Progenitor cell of endocrine pancreas (in vitro differentiated cells): ENCODE results near the gene M6PR. TPM values are rescaled to one million over a fixed set of nuclear protein-coding genes. Genes with fewer than 3 reads are reported as not detected.
"Not testable (repeated sequence)": the region's sequence is repeated elsewhere in the genome, so short reads cannot be mapped to it uniquely, and the experiment has no call there.

ENCODE experiments used
- DNase-seq: peaks from one replicate; pipeline ENCODE4 v3.0.0; 2021; ENCODE audit warnings: low spot score; ENCODE audit not compliant: unreplicated experiment
- H3K27ac Mint-ChIP-seq: 2 replicates; pipeline ENCODE4 v1.8.0; 2021; ENCODE audit warnings: mild to moderate bottlenecking, moderate library complexity, mixed read lengths
- H3K27me3 Mint-ChIP-seq: 2 replicates; pipeline ENCODE4 v1.8.0; 2021; ENCODE audit warnings: mixed read lengths
- H3K36me3 Mint-ChIP-seq: 2 replicates; pipeline ENCODE4 v1.8.0; 2022; ENCODE audit warnings: mixed read lengths; ENCODE audit not compliant: insufficient read depth
- H3K4me1 Mint-ChIP-seq: 2 replicates; pipeline ENCODE4 v1.8.0; 2021; ENCODE audit warnings: low read depth, mixed read lengths
- H3K4me3 Mint-ChIP-seq: 2 replicates; pipeline ENCODE4 v1.8.0; 2021; ENCODE audit warnings: low read depth, mild to moderate bottlenecking, moderate library complexity, mixed read lengths
- H3K9me3 Mint-ChIP-seq: 2 replicates; pipeline ENCODE4 v1.8.0; 2021; ENCODE audit warnings: low read depth, mixed read lengths
- CTCF ChIP-seq: fragments of 200-600 bp; sonication (generic); IDR thresholded peaks from one replicate; pipeline ENCODE4 v1.5.0; 2021; ENCODE audit warnings: antibody characterized with exemption, mild to moderate bottlenecking; ENCODE audit not compliant: unreplicated experiment
- total RNA-seq: library from RNA; stranded (reverse); gene quantifications from 2 replicates; pipeline ENCODE4 v1.2.1, GENCODE V29; 2021

Gene M6PR
- total RNA-seq, 1 donor from 2014 or later: 189 TPM

GRCh38 chr12:8946733-8947132, 2.7 kb downstream of the M6PR start:
- TF ChIP-seq CTCF: no peak
- no peak overlapping the region for H3K27ac Mint-ChIP-seq
- H3K4me3 Mint-ChIP-seq: no peak overlapping the region
- no peaks in the 10 kb centered on the region for H3K27me3 Mint-ChIP-seq
- no peak for DNase-seq
- no peaks in the 10 kb centered on the region for H3K9me3 Mint-ChIP-seq
- H3K4me1 Mint-ChIP-seq: peaks cover 19% of the 10 kb centered on the region
- H3K36me3 Mint-ChIP-seq: peaks cover 15% of the 10 kb centered on the region

DNA sequence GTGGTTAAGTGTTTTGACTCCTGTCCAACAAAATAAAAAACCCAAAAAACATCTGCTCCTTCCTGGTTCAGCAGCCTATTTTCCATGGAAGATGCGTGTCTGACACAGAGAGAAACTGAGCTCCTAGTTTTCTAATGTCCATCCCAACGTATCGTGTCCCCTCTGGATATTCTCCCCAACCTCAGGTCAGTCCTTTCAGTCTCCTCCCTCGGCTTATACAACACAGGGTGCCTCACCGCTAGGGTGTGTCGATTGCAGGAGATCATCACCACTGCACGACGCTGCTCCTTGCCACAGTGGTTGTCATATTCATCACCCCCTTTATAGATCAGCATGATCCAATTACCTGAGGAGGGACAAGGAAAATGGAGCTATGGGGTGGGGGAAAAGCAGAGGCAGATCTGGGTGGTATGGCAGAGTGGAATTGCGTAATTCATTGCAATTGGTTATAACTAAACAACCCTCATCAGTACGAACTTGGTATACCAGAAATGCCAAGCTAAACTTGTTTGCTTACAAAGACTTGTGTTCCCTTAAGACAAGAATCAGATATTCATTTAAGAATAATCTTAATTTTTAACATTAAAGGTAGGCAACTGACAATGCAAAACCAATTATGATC, 5.8 kb downstream of the M6PR start:
- H3K4me1 Mint-ChIP-seq: peaks cover 13% of the 10 kb centered on the region
- no peak for DNase-seq
- no peak overlapping the region for H3K4me3 Mint-ChIP-seq
- no peaks in the 10 kb centered on the region for H3K9me3 Mint-ChIP-seq
- H3K27ac Mint-ChIP-seq: no peak overlapping the region
- H3K36me3 Mint-ChIP-seq: peaks cover 21% of the 10 kb centered on the region
- H3K27me3 Mint-ChIP-seq: no peaks in the 10 kb centered on the region
- no peak for TF ChIP-seq CTCF

DNA sequence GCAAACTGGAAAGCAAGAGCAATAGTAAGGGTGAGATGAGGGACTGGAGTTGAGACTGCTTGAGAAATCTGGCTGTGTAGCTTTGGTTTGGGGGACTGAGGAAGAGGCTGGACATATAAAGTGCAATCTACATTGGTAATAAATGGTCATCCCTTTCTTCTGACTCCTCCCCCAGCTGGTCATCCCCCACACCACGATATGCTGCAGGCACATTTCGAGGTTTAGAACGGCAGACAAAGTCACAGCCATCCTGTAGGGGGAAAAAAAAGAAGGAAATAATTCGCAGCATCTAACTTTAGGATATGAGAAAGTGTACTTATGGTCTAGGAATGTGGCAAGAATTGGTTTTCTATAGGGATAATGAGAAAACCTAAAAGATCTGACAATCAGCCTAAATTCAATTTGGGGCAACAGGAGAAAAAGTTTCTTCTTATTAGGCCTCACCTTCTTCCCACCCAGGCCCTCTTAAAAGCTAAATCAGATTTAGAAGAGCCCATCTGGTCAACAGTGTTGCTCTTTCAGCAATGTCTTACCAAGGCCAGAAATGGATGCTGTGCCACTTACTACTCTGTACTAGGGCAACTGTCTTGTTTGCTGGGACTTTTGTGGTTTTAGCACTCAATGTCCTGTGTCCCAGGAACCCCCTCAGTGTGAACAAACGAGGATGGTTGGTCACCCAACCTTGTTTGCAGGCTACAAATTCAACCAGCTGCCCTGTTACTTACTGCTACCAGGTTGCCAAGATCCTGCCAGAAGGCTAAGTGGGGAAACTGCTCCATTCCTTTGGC, 7.6 kb downstream of the M6PR start:
- Mint-ChIP-seq H3K36me3 (peaks cover 25% of the 10 kb centered on the region), H3K27me3 (no peaks in the 10 kb centered on the region), H3K4me1 (peaks cover 3% of the 10 kb centered on the region), H3K27ac (no peak overlapping the region), H3K4me3 (no peak overlapping the region), H3K9me3 (no peaks in the 10 kb centered on the region)
- no peak for TF ChIP-seq CTCF
- no peak for DNase-seq

DNA sequence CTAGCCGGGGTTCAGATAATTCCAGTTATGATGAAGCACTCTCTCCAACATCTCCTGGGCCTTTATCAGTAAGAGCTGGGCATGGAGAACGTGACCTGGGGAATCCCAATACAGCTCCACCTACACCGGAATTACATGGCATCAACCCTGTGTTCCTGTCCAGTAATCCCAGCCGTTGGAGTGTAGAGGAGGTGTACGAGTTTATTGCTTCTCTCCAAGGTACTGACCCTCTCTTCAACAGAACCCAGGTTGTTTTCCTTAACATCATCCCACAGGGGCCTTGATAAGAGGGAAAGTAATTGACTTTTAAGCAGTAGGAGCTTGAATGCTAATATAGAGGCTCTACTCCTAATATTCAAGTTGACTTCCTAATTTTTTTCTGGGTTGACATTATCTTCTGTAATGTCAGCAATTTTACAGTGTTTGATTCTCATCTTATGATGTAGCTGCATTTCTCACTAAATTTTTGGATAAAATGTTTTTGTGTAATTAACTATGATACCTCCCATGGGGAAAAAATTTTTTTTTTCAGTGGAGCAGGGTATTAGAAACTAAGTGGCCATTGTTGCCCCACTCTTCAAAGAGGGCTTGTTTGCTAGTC, 11.5 kb downstream of the M6PR start:
- H3K36me3 Mint-ChIP-seq: peaks cover 38% of the 10 kb centered on the region

DNA sequence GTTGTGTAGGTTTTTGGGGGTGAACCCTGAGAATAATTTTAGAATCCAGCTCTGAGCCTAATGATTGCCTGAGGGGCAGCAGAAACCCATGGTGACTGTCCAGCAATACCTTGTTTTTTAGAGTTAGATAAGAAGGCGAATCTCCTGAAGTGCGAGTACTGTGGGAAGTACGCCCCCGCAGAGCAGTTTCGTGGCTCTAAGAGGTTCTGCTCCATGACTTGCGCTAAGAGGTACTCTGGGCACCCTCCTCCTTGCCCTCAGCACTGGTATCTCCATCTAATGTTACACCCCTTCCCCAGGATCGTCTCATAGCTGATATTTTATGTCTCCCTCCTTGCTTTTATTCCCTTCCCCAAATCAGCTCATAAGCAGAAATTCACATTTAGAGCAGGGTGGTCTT, 12.7 kb downstream of the M6PR start:
- H3K9me3 Mint-ChIP-seq: no peaks in the 10 kb centered on the region
- no peaks in the 10 kb centered on the region for H3K4me1 Mint-ChIP-seq
- DNase-seq: no peak
- no peaks in the 10 kb centered on the region for H3K27me3 Mint-ChIP-seq
- no peak for TF ChIP-seq CTCF
- H3K27ac Mint-ChIP-seq: no peak overlapping the region
- peaks cover 39% of the 10 kb centered on the region for H3K36me3 Mint-ChIP-seq
- H3K4me3 Mint-ChIP-seq: no peak overlapping the region

More for the DNA sequence above, 11.5 kb downstream of the M6PR start:
- not testable (repeated sequence) for H3K4me1 Mint-ChIP-seq, DNase-seq, H3K27ac Mint-ChIP-seq, H3K9me3 Mint-ChIP-seq, H3K27me3 Mint-ChIP-seq, H3K4me3 Mint-ChIP-seq

DNA sequence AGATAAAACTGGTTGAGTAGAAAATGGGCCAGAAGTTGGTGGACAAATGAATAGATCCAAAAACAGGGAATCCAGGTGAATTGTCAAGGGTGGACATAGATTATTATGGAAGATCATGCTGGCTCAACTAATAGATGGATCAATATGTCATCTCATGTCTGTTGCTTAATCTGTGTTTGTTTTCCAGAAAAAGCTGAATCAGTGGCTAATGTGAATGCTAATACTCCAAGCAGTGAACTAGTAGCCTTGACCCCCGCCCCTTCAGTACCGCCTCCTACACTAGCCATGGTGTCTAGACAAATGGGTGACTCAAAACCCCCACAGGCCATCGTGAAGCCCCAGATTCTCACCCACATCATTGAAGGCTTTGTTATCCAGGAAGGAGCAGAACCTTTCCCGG, 15.4 kb downstream of the M6PR start:
- not testable (repeated sequence) for H3K27ac Mint-ChIP-seq, DNase-seq, H3K4me3 Mint-ChIP-seq, H3K27me3 Mint-ChIP-seq, H3K9me3 Mint-ChIP-seq, H3K4me1 Mint-ChIP-seq
- H3K36me3 Mint-ChIP-seq: peaks cover 35% of the 10 kb centered on the region

GRCh38 chr12:8932464-8932863, 17.0 kb downstream of the M6PR start:
- H3K4me1 Mint-ChIP-seq, H3K4me3 Mint-ChIP-seq, H3K27me3 Mint-ChIP-seq, DNase-seq, H3K27ac Mint-ChIP-seq, H3K9me3 Mint-ChIP-seq: not testable (repeated sequence)
- H3K36me3 Mint-ChIP-seq: peaks cover 34% of the 10 kb centered on the region

GRCh38 chr12:8930655-8931323, 18.7 kb downstream of the M6PR start:
- not testable (repeated sequence) for H3K4me1 Mint-ChIP-seq, H3K27ac Mint-ChIP-seq, H3K4me3 Mint-ChIP-seq, H3K27me3 Mint-ChIP-seq, H3K9me3 Mint-ChIP-seq, DNase-seq
- H3K36me3 Mint-ChIP-seq: peaks cover 23% of the 10 kb centered on the region
